CD4-positive, alpha-beta T cell treated with Interleukin-12 subunit alpha and Interleukin-12 subunit beta, for 1 hour (primary cell): Measurements from ENCODE around the gene ARAP3.
"Not testable (repeated sequence)": the region's sequence is repeated elsewhere in the genome, so short reads cannot be mapped to it uniquely, and the experiment has no call there.

Experiments used
- DNase-seq: peaks from one replicate; pipeline ENCODE4 v3.0.0-alpha.2; 2020

Gene ARAP3

DNA sequence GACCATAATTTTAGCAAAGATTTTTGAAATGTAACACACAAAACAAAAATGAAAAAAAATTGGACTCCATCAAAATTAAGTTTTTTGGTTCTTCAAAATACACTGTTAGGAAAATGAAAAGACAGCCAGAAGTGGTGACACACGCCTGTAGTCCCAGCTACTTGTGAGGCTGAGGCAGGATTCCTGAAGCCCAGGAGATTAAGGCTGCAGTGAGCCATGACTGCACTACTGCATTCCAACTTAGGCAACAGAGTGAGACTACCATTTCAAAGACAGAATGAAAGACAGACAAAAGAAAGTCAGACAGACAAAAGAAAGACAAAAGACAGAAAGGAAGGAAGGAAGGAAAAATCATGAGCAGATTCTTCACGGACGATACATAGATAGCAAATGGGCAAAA is 70.7 kb downstream of the ARAP3 start:
- no peak for DNase-seq

DNA sequence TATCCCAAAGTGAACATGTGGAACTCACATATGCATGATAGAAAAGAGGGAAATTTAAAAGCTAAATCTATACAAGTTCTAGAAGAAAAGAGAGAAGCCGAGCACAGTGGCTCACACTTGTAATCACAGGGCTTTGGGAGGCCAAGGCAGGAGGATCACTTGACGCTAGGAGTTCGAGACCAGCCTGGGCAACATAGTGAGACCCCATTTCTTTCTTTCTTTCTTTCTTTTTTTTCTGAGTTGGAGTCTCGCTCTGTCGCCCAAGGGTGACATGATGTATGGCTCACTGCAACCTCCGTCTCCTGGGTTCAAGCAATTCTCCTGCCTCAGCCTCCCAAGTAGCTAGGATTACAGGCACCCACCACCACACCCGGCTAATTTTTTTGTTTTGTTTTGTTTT is 72.1 kb downstream of the ARAP3 start:
- not testable (repeated sequence) for DNase-seq

DNA sequence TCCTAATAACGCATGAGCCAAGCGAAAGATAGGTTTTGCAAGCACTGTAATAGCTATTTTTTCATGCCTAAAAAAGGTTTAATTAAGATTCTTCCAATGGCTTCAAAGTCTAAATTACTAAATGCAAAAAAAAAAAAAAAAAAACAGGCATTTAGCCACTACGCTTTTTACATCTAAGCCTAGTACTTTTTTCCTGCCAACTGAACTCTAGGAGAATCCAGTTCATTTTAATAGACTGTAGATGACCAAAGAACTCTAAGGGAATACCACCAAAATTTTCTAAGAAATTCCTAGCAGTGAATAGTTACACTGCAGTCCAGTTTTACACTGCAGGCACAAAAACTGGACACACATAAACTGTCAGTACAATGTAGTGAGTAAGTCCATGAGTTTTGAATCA is 73.0 kb downstream of the ARAP3 start:
- no peak for DNase-seq

DNA sequence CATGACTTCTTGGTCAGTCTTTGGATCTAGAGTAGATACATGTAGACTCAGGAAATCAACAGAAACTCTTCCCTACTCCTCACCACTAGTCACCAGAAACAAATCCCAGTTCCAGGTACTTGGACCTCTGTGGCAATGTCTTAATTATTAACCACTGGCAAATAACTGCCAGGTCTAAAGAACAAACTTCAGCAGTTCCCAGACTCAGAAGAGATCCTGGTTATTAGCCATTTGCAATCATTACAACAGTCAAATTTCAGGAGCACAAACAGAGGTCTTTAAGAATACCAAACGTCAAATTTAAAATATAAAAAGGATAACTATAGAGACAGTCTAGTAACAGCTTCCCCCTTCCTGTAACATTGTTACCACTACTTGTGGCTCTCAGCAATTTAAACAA is 73.5 kb downstream of the ARAP3 start:
- no peak for DNase-seq

DNA sequence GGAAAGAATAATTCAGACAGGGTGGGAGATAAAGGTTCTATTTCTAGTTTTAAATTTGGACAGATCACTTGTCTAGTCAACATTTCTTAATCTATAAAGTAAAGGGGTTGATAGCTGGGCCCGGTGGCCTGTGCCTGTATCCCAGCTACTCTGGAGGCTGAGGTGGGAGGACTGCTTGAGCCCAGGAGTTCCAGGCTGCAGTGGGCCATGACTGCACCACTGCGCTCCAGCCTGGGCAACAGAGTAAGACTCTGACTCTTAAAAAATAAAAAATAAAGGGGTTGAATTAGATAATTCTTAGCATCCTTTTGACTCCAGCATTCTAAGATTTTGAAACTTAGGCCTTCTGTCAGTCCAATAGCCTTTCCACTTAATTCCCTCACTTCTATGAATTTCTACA is 74.0 kb downstream of the ARAP3 start:
- DNase-seq = no peak

DNA sequence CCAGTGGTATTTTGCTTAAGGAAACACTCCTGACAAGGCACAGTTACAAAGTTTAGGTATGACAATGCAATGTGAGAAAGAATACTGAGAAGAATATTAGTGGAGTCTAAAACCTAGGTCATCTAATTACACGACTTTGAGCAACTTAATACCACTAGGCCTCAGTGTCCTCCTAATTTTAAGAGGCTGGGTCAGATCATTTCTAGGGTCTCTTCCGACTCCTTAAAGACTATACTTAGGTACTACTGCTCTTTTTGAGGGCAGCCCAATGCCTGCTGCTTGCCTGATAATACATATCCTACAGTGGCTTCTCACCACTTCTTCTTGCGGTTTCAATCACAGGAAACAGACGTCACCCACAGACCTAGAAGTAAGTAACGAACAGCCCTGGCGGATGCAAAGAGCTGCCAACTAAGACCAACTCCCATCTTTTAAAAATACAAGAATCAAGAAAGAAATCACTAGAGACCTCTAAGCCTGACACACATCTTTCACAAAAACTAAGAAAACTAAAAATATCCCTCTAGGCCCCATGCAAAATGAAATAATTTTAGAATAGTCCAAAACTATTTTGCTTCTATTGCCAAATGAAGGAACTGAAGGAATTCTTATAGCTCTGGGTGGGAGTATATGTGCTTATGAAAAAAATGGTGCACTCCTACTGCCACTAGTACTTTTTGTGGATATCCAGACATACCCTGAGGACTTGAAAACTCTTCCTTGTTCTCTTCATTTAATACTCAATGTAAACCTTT is 76.3 kb downstream of the ARAP3 start:
- peak; percentile 87 for DNase-seq

DNA sequence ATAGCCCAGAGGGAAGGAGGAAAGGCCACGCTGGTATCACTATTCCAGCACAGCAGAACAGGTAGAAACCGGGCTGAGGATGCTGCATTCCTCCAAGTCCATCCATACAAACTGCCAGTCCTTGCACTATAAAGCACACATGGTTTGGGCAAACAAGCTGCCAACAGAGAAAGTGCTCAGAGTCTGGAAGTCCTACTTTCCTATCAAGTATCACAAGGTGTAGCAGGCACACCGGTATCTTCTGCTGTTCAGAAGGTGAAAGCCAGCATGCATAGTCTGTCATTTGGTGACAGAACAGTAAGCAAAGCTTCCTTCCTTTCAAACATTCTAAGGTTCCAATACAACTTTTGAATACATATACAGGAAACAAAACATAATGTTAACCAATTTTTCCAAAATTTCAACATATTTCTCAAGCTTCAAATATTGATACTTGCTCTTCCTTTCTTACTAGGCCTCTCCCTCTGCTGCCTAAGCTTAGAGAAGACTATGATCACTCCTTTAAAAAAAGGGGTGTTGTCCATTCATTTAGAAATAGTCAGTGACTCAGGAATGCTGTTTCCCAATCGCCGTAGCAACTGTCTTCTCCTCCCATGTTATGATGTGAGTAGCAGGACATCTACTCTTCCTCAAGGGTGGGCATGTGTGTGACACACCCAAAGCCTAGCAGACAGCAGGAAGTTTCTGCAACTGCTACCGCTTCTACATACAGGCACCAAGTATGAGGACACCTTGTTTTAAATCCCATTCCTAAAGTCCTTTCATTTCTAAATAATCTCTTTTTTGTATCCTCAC is 77.9 kb downstream of the ARAP3 start:
- DNase-seq = peak; percentile 49
